HG03066 (cell line): Measurements from ENCODE around the gene STARD8.
"Not testable (repeated sequence)": the region's sequence is repeated elsewhere in the genome, so short reads cannot be mapped to it uniquely, and the experiment has no call there.

Experiments
- ATAC-seq: cut with Tn5 transposase; IDR thresholded peaks from one replicate; pipeline ENCODE4 v1.9.1; 2021; ENCODE audit warnings: low read depth; ENCODE audit not compliant: unreplicated experiment

STARD8 gene

GRCh38 chrX:68717196-68717595 is 69.7 kb downstream of the STARD8 start:
- ATAC-seq: no peak

- no peak for ATAC-seq
These were observed 70.4 kb downstream of the STARD8 start for GRCh38 chrX:68717663-68718442.

- ATAC-seq: no peak
These were observed 71.0 kb downstream of the STARD8 start for GRCh38 chrX:68718443-68718820.

- ATAC-seq: no peak
These were observed 71.9 kb downstream of the STARD8 start for GRCh38 chrX:68719181-68719903.

GRCh38 chrX:68719904-68720614 is 72.6 kb downstream of the STARD8 start:
- no peak for ATAC-seq

- ATAC-seq: no peak
These were observed 73.4 kb downstream of the STARD8 start for GRCh38 chrX:68720851-68721250.

GRCh38 chrX:68721546-68721945 is 74.1 kb downstream of the STARD8 start:
- ATAC-seq: no peak

- no peak for ATAC-seq
These were observed 74.8 kb downstream of the STARD8 start for GRCh38 chrX:68721991-68722860.

- no peak for ATAC-seq
These were observed 76.2 kb downstream of the STARD8 start for GRCh38 chrX:68723491-68724155.

GRCh38 chrX:68724531-68725020 is 77.1 kb downstream of the STARD8 start:
- no peak for ATAC-seq

GRCh38 chrX:68725756-68726365 is 78.4 kb downstream of the STARD8 start:
- no peak for ATAC-seq

GRCh38 chrX:68726366-68726765 is 78.9 kb downstream of the STARD8 start:
- ATAC-seq: no peak

- no peak for ATAC-seq
These were observed 80.2 kb downstream of the STARD8 start for GRCh38 chrX:68727696-68728095.

GRCh38 chrX:68728186-68728585 is 80.7 kb downstream of the STARD8 start:
- no peak for ATAC-seq

GRCh38 chrX:68731254-68731653 is 83.8 kb downstream of the STARD8 start:
- ATAC-seq: no peak

GRCh38 chrX:68732906-68733493 is 85.5 kb downstream of the STARD8 start:
- peak; percentile 75 for ATAC-seq

- no peak for ATAC-seq
These were observed 87.8 kb downstream of the STARD8 start for GRCh38 chrX:68735266-68735665.

GRCh38 chrX:68741864-68742263 is 94.4 kb downstream of the STARD8 start:
- not testable (repeated sequence) for ATAC-seq

- ATAC-seq: no peak
These were observed 96.3 kb downstream of the STARD8 start for GRCh38 chrX:68743754-68744153.
